Measurements from ENCODE around the gene LRRC72.
"Not testable (repeated sequence)": the region's sequence is repeated elsewhere in the genome, so short reads cannot be mapped to it uniquely, and the experiment has no call there.

LRRC72 gene

DNA sequence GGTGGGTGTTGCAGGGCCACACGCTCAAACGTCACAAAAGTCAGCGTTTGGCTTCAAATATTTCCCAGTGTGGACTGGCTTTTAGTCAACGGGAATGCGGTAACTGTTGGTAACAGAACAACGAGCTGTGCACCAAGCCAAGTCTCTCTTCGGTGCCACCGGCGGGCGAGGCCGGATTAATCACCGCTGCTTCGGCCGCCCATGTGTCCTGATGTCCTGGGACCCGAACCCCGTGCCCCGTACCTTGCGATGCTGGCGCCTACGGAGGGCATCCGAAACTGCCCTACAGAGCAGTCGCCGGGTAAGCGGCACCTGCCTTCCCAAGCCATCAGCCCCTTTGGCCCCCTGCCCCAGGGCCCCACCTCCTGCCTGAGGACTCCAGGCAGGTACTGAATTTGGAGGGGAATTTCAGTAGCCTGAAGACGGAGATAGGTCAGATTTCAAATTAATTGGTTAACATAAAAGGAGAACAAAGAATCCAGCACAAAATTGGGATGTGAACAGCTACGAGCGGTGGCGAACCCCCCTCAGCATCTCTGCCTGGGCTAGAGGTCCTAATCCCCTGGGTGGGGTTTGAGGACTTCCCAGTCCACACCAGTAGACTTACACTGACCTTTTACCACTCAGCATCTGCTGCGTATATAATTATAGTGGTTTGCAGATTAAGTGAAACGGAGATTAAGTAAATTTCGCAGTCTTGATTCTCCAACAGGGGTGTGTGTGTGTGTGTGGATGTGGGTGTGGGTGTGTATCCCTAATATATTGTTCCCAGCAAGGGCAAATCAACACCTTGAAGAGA, at the start of gene LRRC72:
LRRC72 (plus strand) TSS at position 84 of the 799 bp plus-strand sequence; CDS start at position 212, 128 bp downstream.
- peak; percentile 53 for DNase-seq

DNA sequence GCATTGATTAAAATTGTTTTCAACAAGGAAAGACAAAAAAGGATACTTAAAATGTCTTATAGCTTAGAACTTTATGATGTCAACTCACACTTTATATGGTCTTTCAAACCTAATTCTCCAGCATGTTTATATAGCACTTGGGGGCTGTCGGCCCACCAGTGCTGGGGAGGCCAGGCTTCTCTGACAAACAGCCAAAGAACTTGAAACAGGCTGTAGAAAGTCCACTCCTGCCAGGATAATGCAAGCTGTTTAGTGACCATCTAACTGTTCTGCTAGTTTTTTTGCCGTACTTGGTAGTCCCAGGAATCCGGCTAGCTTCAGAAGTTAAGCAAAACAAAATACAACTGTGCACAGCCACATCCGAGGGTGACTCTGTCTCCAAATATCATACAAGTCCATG, 47.5 kb upstream of the LRRC72 start:
- no peak for DNase-seq

DNA sequence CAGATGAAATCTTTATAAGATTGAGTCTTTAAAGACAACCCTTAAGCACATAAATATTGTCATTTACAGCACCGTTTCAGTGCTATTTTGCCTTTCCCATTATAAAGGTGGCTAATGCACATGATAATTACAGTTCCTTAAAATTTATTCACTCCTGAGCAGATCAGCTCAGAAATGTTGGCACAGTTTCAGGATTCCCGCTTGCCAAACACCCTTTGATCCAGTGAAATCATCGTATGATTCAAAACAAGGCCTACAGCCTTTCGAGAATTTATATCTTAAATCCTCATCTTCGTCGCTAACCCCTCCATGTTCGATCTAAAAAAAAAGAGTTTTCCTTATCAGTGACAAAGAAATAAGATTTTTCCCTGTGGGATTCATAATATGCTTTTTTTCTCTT, 47.0 kb upstream of the LRRC72 start:
- DNase-seq: no peak

DNA sequence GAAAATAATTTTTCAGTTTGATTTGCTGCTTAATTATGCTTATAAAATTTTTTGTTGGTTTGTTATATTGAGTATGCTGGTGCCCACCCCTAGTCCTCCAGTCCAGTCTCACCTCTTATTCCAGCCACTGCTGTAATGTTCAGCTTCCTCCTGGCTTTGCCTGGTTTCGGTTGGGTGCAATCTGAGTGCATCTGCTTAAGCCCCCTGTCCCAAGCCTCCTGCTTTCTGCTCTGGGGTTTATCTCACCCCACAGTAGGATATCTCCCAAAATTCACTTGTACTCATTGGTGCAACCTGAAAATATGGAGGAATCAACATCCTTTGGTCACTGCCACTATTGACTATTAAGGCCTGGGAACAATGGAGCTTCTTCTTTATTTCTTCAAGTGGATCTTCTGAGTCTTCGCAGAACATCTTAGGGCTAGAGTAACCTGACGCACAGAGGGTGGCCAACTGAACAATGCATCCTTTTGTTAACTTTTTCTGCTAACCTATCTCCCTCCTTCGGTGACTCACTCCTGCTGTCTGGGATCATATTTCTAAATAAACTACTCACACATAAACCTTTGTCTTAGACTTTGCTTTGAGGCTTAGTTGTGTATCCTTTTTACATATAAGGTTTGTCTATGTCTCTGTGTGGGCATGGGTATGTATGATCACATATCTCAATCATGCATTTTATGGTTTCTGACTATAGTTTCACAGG, 42.0 kb upstream of the LRRC72 start:
- DNase-seq: peak; percentile 51

DNA sequence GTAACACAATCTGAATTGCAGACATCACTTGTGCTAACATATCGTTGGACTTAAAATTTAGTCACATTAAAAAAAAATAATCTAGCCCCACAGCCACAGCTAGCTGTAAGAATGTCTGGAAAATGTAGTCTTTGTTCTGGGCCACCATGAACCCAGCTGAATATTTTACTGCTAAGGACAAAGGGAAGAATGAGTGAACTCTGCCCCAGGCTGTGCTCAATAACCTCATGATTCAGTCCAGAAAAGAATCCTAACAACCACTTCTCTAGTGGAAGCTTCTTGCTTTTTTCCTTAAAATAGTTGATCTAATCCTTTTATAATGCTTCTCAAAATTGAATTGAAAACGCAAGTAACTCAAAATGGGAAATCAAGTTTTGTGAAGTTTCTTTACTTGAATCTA, 35.5 kb upstream of the LRRC72 start:
- no peak for DNase-seq

DNA sequence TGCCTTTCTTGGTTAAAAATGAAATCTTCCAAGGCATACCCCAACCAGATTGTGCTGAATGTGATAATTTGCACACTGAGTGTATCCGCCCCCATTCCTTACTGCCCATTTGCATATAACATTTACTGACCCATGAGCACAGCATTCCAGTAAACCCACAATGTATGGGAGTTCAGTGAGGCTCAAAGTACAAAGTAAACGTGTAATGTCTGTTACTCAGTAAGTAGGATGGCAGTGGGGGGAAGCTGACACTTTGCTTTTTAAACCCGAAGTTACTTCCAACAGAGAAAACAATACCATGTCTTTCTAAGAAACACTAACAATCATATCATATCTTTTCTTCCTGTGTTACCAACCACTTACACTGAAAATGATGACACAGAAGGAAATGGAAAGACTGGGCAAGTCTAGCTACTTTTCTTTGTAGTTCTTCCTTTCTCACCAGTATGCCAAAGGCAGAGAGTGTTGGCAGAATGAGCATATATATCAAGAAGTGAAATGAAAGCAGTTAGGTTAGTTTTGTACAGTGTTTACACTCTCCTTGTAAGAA, 34.0 kb upstream of the LRRC72 start:
- DNase-seq: no peak

DNA sequence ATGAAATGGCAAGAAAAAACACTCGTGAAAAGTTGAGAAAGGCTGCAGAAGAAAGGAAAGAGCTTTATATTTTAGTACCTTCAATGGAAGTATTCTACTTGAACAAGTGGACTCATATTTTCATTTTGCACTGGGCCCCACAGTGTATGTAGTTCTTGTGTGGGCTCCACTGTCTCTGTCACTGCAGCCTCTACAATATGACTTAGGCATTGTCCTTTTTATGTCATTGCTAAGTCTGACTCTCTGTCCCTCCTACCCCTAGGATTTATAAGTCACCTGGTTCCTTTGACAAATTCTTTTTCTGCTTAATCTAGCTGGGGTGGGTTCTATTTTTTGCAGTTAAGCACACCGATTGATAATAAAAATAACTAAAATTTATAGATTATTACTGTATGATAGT, 33.4 kb upstream of the LRRC72 start:
- no peak for DNase-seq

DNA sequence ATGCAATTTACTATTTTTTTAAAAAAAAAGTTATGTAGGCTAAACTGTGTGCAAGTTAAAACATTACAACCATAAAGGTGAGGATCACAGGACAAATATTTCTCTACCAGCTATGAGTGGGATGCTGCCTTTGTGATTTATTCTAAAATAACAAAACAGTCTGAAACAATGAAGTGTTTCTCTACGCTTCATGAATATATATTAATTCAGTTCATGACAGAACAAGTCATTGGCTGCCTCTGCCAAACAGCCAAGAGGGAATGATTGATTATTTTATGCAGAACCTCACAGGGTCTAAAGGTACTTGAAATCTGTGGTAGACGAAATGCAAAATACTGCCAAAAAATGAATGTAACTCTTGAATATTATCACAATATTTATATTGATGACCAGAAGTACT, 32.1 kb upstream of the LRRC72 start:
- no peak for DNase-seq

DNA sequence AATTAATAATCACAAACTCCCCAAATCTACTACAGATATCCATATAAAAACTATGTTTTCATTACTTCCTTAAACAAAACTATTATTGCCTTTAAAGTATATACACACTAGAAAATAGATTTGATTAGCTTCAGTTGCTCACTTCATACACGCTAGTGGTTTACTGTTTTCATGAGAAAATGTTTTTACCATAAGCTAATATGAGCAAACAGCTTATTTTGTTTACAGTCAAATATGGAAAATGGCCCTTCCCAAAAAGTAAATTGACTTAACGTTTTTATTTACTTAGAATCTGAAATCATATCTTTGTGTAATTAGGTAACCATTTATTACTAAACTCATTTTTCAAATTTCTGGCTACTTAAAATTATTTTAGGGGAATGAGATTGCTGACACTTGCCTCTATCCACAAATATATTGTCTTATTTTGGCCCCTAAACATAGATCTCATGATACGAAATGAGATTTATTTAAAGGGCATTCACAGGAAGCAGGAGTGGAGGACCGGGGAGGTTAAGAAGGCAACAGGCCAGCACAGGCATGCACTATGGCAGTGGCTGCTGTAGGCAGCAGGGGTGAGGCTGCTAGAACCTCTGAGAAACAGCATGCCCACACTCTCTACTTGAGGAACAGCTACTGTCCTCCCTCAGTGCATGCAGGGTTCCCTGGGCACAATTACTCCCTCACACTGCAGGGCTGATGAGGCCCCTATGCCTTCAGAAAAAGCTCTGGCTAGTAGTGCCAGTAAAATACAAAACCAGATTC, 31.5 kb upstream of the LRRC72 start:
- DNase-seq: peak; percentile 13

DNA sequence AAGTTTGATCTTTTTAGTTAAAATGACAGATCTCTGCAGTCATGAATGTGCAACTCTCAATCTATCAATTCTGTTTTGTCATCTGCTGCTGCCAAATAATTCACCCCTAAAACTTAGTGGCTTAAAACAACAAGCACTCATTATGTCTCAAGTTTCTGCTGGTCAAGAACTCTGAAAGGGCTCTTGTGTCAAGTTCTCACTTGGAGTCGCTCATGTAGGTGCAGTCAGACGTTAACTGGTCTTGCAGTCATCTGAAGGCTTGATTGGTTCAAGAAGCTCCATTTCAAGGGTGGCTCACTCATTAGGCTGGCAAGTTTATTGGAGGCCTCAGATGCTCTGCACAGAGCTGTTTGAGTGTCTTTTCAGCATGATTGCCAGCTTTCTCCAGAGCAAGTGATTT, 28.5 kb upstream of the LRRC72 start:
- no peak for DNase-seq

DNA sequence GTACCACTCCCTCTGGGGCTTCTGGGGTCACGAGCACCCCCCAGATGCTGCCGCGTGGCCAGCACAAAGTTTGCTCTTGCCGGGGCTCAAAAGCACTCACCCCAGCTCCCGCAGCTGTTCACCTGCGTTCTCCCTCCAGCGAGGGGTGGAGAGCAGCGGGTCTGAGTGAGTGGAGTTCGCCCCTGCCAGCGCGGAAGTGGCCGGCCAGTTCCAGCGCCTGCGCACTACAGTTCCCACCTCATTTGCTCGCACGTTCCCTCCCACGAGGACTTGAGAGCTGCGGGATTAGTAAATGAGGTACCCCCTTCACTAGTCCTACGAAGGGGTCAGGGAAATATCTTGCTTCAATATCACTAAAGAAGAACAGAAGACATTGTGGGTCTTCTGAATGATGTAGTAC, 24.3 kb upstream of the LRRC72 start:
- no peak for DNase-seq

DNA sequence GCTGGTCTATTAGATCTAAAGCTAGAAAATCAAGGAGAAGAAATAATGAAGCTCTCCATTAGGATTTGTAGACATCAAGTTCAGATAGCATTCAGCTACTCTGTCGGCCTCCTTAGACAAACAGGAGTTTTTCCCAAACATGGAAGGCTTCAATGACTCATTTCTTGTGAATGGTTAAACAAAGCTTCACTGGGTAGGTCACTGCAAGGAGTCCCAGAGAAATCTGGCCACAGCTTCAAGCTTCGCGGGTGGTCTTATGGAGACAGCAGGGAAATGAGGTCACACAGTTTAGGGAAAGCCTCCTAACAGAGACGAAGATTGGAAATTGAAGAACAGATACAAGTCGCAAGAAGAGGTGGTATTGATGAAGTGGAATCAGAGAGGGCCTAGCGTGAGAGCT, 22.6 kb upstream of the LRRC72 start:
- DNase-seq: no peak

DNA sequence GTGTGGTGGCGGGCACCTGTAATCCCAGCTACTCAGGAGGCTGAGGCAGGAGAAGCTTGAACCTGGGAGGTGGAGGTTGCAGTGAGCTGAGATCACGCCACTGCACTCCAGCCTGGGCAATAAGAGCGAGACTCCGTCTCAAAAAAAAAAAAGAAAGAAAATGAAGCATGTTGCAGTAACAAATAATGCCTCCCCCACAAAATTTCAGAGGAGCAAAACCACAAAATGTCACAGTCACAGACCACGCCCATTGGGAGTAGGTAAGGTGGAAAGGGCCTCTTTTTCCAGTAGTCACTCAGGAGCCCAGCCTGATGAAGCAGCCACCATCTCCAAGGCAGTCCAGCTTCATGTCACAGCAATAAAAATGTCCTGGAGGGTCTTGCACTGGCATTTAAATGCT, 20.2 kb upstream of the LRRC72 start:
- DNase-seq: not testable (repeated sequence)

DNA sequence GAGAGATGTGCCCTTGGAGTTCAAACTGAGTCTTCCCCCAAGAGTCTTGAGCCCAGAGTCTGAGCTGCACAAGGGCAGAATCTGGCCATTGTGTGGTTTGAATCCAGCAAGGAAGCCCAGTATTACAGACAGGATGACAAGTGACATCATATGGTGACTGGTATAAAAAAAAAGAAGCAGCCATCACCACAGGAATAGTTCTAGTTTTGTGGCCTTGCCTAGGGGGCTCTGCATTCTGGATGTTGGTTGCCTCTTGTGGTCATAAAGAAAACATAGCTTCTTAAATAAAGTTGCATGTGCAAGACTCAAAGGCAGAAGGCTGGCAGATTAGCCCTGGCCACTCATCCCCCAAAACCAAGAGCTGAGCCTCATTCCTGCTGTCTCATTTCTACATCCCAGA, 16.8 kb upstream of the LRRC72 start:
- DNase-seq: no peak

DNA sequence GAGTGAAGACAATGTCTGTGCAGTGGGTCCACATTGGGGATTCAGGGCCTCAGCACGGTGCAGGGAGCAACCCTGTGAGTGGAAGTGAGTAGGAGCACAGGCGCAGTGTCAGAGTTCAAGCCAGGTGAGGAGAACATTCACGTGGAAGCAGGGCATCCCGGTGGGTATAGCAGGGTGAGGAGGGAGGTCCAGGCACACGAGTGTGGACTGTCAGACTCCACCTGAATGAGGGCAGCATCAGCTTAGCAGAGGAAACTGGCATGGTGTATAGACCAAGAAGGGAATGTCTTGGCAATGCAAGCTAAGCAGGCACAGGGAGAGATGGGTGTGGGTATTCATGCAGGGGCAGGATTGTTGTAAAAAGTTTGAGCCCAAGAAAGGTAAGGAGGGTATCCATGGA, 15.3 kb upstream of the LRRC72 start:
- DNase-seq: no peak

DNA sequence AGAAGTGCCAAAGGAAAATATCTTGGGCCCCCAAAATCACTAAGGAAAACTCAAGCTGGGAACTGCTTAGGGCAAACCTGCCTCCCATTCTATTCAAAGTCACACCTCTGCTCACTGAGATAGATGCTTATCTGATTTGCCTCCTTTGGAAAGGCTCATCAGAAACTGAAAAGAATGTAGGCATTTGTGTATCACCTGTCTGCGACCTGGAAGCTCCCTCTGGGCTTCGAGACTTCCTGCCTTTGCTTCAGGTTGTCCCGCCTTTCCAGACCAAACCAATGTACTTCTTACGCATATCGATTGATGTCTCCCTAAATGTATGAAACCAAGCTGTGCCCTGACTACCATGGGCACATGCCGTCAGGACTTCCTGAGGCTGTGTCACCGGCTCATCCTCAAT, 14.5 kb upstream of the LRRC72 start:
- no peak for DNase-seq

DNA sequence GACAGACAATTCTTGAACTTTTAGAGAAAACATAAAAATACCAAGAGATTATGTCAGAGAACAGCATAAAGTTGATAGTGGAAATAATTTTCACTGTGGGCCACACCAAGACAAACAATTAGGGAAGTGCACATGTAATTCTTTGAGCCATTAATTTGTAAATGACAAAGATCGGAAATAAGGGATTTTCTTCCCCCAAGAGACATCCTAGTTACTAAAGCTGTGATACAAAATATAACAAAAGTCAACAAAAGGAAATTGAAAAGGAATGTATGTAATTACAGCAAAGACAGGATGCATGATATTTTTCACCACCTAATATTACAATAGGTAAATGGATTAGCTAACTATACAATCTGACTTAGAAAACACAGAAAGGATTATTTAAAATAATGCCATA, 12.4 kb upstream of the LRRC72 start:
- DNase-seq: no peak

DNA sequence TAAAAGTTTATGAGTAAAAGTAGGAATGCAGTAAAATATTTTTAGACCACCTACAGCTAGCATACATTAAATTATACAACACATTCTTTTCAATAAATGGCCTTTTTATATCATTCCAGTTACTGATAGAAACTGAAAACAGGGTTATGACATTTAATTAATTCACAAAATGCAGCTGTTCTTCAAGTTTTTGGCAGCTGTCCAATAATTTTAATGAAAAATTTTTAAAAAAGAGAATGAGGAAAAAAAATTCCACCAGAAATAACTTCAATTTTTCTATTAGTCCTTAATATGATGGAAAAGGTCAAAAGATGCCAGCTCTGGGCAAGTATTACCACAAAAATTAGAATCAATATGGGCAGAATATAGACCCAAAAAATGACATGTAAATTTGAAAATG, 11.9 kb upstream of the LRRC72 start:
- no peak for DNase-seq

DNA sequence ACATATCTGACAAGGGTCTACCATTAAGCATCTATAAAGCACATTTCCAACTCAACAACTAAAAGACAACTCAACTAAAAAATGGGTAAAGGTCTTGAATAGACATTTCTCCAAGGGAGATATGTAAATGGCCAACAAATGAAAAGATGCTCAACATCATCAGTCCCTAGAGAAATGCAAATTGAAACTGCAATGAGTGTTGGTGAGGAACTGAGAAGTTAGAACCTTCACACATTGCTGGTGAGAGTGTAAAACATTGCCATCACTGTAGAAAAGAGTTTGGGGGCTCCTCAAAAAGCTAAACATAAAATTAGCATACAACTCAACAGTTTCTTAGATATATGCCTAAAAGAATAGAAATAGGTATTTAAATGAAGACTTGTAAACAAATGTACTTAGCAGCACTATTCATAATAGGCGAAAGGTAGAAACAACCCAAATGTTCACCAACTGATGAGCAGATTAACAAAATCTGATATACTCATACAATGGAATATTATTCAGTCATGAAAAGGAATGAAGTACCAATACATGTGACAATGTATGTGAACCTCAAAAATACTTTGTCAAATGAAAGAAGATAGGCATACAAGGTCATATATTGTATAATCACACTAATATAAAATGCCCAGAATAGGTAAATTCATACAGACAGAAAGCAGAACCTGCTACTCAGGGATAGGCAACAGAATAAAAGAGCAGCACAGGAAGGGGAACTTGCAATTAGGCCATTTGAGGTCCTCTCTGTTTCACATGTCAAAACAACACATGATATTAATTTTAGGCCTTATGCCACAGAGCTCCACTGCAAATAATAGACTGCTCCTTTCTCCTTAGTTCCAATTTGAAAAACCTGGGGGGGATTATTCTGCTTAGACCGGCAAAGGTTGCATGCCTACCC, 10.6 kb upstream of the LRRC72 start:
- DNase-seq: no peak

DNA sequence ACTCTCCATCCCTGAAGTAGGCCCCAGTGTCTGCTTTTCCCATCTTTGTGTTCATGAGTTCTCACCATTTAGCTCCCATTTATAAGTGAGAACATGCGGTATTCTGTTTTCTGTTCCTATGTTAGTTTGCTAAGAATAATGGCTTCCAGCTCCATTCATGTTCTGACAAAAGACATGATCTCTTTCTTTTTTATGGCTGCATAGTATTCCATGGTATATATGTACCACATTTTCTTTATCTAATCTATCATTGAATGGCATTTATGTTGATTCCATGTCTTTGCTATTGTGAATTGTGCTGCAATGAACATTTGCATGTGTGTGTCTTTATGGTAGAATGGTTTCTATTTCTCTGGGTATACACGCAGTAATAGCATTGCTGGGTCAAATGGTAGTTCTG, 6.6 kb upstream of the LRRC72 start:
- DNase-seq: not testable (repeated sequence)

DNA sequence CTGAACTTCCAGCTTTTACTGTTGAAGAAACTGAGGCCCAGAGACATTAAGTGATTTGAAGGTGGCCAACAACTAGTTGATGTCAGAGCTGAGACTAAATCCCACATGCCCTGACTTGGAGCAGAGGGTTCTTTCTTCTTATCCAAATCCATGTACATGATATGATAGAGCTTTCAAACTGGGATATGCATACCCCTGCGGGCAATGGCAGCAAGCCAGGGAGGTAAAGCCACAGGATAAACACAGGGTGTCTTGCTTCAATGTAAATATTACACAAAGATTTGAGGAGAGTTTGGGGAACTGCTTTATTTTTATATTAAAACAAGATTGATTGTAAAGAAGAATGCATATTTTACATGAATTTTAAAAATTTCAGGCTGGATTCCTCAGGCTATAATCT, 2.3 kb upstream of the LRRC72 start:
- DNase-seq: peak; percentile 88

DNA sequence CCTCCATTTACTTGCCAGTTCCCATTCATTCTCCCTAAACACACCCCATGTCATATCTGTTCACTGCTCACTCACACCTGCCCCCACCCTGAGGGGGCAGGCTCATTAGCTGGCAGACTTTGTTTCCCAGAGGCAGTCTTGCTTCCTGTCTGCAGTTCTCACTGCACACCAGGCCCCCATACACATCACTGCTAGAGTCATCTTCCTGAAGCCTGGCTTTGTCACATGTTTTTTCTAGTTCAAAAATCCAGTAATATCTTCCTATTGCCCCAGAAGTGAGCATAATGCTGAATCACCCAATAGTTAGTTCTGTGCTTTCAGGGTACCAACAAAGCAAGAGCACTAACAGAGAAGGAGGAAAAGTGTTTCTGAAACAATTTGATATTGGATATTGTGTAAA, 1.9 kb downstream of the LRRC72 start:
- no peak for DNase-seq
